Activated naive CD8-positive, alpha-beta T cell treated with anti-CD3 and anti-CD28 coated beads, Interleukin-2, amount 10 ng/mL, durations not matched to agents 7 days and 5 days (primary cell): ENCODE data around the gene TANGO6. TPM values are rescaled to one million over a fixed set of nuclear protein-coding genes. Genes with fewer than 3 reads are reported as not detected.
"Not testable (repeated sequence)": the region's sequence is repeated elsewhere in the genome, so short reads cannot be mapped to it uniquely, and the experiment has no call there.

Experiments
- ATAC-seq: fragments of 150-1000 bp; cut with Tn5 transposase; one replicate; pipeline ENCODE4 v1.10.0; 2021; ENCODE audit warnings: low read depth, moderate library complexity
- POLR2A ChIA-PET: fragments of 350-600 bp; sonication (Branson Sonifier 250); formaldehyde crosslinking; loops from one replicate; lab custom pipeline; 2021; ENCODE audit warnings: antibody characterized with exemption; lab: Charles Lee
- DNase-seq: peaks from one replicate; pipeline ENCODE4 v3.0.0; 2021
- H3K27ac Mint-ChIP-seq: one replicate; pipeline ENCODE4 v1.8.0; 2022; ENCODE audit warnings: mild to moderate bottlenecking, mixed read lengths
- H3K27me3 Mint-ChIP-seq: one replicate; pipeline ENCODE4 v1.8.0; 2022; ENCODE audit warnings: mild to moderate bottlenecking, moderate library complexity, mixed read lengths
- H3K36me3 Mint-ChIP-seq: one replicate; pipeline ENCODE4 v1.8.0; 2021; ENCODE audit warnings: mild to moderate bottlenecking, mixed read lengths
- H3K4me1 Mint-ChIP-seq: one replicate; pipeline ENCODE4 v1.8.0; 2021; ENCODE audit warnings: mixed read lengths
- H3K4me3 Mint-ChIP-seq: one replicate; pipeline ENCODE4 v1.8.0; 2022; ENCODE audit warnings: mild to moderate bottlenecking, moderate library complexity, mixed read lengths
- H3K9me3 Mint-ChIP-seq: one replicate; pipeline ENCODE4 v1.8.0; 2021; ENCODE audit warnings: mixed read lengths
- total RNA-seq, 2 experiments: library from RNA; stranded (reverse); gene quantifications; one replicate each; pipeline ENCODE4 v1.2.3, GENCODE V29; 2021

TANGO6 gene
- total RNA-seq, 2 experiments from 2014 or later = 29.2 to 29.7 TPM

GRCh38 chr16:68839831-68840230 lies 3.5 kb upstream of the TANGO6 start:
- Mint-ChIP-seq H3K4me1 (peaks cover 10% of the 10 kb centered on the region), H3K27ac (no peak overlapping the region), H3K36me3 (no peaks in the 10 kb centered on the region), H3K27me3 (no peaks in the 10 kb centered on the region), H3K4me3 (no peak overlapping the region), H3K9me3 (no peaks in the 10 kb centered on the region)
- POLR2A ChIA-PET = no interaction called here
- DNase-seq (no peak), ATAC-seq (no peak)

DNA sequence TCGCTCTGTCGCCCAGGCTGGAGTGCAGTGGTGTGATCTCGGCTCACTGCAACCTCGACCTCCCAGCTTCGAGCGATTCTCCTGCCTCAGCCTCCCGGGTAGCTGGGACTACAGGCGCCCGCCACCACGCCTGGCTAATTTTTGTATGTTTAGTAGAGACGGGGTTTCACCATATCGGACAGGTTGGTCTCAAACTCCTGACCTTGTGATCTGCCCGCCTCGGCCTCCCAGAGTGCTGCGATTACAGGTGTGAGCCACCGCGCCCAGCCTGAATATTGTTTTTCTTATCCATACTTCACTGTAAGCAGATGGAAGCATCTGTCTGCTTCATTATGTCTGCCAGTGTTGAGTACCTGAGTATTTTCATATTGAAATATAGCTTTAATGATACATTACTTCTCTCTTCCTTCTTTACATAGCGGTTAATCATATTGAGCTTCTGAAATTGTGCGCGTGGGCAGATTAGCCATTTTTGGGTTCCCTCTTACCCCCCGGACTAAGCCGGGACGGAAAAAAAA lies 308 bp upstream of the TANGO6 start:
- Mint-ChIP-seq H3K27ac (peak overlapping the region; percentile 89), H3K4me3 (peak overlapping the region; percentile 98), H3K4me1 (peaks cover 25% of the 10 kb centered on the region)
- H3K9me3 Mint-ChIP-seq, DNase-seq, H3K36me3 Mint-ChIP-seq, H3K27me3 Mint-ChIP-seq, ATAC-seq: not testable (repeated sequence)
- POLR2A ChIA-PET = interaction anchor here (0.7 to 0.9 kb wide), 2 partner anchors 250 to 345 kb away, joined by 3 to 4 read pairs; no protein-coding TSS in a partner anchor

DNA sequence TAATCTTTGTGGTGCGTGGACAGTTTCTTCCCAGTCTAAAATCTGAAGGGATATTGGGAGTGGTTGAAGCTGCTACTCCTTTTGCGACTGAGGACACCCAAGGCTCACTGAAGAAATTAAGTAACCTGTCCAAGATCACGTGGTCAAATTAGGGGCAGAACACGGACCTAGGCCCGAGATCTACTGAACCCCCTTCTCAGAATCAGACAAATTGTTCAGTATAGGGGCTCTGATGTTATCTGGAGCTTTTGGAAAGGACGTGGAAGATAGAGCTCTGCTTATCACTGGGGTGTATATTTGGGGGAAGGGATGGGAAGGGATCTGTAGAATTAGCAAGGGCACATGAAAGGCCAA lies 857 bp downstream of the TANGO6 start:
- Mint-ChIP-seq H3K27ac (peak overlapping the region; percentile 95), H3K27me3 (no peaks in the 10 kb centered on the region), H3K4me3 (peak overlapping the region; percentile 98), H3K9me3 (no peaks in the 10 kb centered on the region), H3K4me1 (peaks cover 28% of the 10 kb centered on the region), H3K36me3 (peaks cover 6% of the 10 kb centered on the region)
- DNase-seq (no peak), ATAC-seq (no peak)
- POLR2A ChIA-PET = interaction anchor here (0.5 to 1.1 kb wide), 3 partner anchors 289 to 530 kb away, joined by 3 read pairs; partner anchors contain the start of genes CHTF8, UTP4 and VPS4A

- peaks cover 26% of the 10 kb centered on the region for H3K4me1 Mint-ChIP-seq
- no peak for DNase-seq
- no peak for ATAC-seq
- H3K36me3 Mint-ChIP-seq = peaks cover 13% of the 10 kb centered on the region
- no peaks in the 10 kb centered on the region for H3K27me3 Mint-ChIP-seq
- POLR2A ChIA-PET = no interaction called here
- no peak overlapping the region for H3K4me3 Mint-ChIP-seq
- H3K9me3 Mint-ChIP-seq = no peaks in the 10 kb centered on the region
- H3K27ac Mint-ChIP-seq = no peak overlapping the region
These were observed 5.5 kb downstream of the TANGO6 start for GRCh38 chr16:68848786-68849185.

DNA sequence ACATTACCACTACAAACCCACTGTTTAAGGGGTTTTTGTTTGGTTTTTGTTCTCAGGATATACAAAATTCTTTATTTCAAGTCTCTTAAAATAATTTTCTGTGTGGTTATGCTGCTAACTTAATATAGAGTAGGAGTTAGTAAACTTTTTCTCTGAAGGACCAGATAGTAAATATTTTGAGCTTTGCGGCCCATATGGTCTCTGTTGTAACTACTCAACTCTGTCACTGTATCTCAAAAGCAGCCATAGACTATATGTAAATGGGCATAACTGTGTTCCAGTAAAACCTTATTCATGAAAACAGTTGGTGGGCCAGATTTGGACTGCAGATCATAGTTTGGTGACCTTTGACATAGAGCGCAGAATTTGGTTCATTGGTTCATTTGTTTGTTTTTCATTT lies 7.2 kb downstream of the TANGO6 start:
- peaks cover 13% of the 10 kb centered on the region for H3K36me3 Mint-ChIP-seq
- ATAC-seq = no peak
- H3K27me3 Mint-ChIP-seq = no peaks in the 10 kb centered on the region
- peaks cover 14% of the 10 kb centered on the region for H3K4me1 Mint-ChIP-seq
- no peaks in the 10 kb centered on the region for H3K9me3 Mint-ChIP-seq
- no peak overlapping the region for H3K27ac Mint-ChIP-seq
- no peak for DNase-seq
- POLR2A ChIA-PET = no interaction called here
- H3K4me3 Mint-ChIP-seq = no peak overlapping the region

DNA sequence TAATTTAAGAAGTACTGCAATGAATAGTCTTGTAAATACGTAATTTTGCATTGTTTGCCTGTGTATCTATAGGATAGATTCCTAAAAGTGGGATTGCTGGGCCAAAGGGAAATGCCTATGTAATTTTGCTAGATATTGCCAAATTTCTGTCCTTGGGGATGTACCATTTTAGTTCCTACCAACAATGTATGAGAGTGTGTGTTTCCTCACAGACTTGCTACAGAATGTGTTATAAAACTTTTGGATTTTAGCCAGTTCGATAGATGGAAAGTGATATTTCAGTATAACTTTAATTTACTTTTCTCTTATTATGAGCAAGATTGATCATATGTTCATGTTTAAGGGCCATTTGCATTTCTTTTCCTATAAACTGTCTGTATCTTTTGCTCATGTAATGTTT lies 8.3 kb downstream of the TANGO6 start:
- Mint-ChIP-seq H3K4me3 (no peak overlapping the region), H3K36me3 (peaks cover 13% of the 10 kb centered on the region), H3K9me3 (no peaks in the 10 kb centered on the region), H3K4me1 (peaks cover 13% of the 10 kb centered on the region), H3K27me3 (no peaks in the 10 kb centered on the region), H3K27ac (no peak overlapping the region)
- no peak for DNase-seq
- ATAC-seq = no peak
- POLR2A ChIA-PET = no interaction called here

DNA sequence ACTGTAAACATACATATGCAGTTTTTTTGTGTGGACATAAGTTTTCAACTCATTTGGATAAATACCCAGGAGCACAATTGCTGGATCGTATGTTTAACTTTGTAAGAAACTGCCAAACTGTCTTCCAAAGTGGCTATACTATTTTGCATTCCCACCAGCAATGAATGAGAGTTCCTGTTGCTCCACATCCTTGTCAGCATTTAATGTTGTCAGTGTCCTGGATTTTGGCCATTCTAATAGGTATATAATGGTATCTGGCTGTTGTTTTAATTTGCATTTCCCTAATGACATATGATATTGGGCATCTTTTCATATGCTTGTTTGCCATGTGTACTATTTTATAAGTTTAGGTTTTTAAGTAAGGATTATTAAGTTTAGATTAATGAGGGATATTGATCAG lies 14.1 kb downstream of the TANGO6 start:
- POLR2A ChIA-PET = no interaction called here
- H3K36me3 Mint-ChIP-seq = peaks cover 15% of the 10 kb centered on the region
- H3K4me1 Mint-ChIP-seq = peaks cover 7% of the 10 kb centered on the region
- no peak overlapping the region for H3K27ac Mint-ChIP-seq
- no peaks in the 10 kb centered on the region for H3K27me3 Mint-ChIP-seq
- H3K9me3 Mint-ChIP-seq = no peaks in the 10 kb centered on the region
- no peak overlapping the region for H3K4me3 Mint-ChIP-seq
- DNase-seq (no peak), ATAC-seq (no peak)

- Mint-ChIP-seq H3K4me1 (peaks cover 7% of the 10 kb centered on the region), H3K36me3 (peaks cover 17% of the 10 kb centered on the region), H3K9me3 (no peaks in the 10 kb centered on the region), H3K4me3 (no peak overlapping the region), H3K27ac (no peak overlapping the region), H3K27me3 (no peaks in the 10 kb centered on the region)
- POLR2A ChIA-PET = no interaction called here
- DNase-seq (no peak), ATAC-seq (no peak)
These were observed 16.5 kb downstream of the TANGO6 start for GRCh38 chr16:68859828-68860227.

DNA sequence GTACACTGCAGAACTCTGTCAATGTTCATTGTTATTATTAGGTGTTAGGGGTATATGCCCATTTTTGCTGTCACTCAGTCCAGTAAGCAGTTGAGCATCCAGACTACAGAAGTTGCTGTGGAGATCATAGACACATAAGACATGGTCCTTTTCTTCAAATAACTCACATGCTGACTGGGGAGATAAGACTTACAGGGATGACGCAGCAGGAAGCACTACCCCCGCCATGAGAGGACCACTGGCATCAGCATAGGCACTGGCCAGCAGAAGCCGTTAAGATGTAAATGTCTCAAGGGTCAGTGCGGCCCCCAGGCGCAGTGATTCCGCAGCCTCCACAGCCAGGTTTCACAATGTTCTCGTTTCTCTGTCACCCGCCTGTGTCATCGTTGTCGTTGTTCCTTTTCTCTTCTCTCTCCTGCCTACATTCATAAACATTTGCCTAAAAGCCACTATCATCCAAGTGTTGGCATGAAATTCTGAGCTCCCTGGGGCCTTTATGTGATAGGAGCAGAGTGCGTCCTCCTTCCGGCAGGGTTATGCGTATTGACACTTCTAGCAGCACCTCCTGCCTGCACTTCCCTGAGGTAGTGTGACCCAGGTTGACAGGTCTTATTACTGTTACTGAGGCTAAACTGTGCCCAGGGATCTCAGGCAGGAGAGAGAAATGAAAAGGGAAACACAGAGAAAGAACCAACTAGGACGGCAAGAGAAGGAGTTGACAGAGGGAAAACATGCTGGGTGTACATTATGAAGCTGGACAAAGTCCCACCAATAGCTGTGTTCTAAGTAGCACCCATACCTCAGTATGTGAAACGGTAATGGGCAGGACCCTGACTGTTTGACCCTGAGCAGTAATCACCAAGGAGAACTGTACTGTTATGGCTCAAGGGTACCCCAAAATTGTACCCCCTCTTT lies 17.9 kb downstream of the TANGO6 start:
- H3K27ac Mint-ChIP-seq = no peak overlapping the region
- no peak overlapping the region for H3K4me3 Mint-ChIP-seq
- H3K9me3 Mint-ChIP-seq = no peaks in the 10 kb centered on the region
- ATAC-seq (no peak), DNase-seq (no peak)
- POLR2A ChIA-PET = no interaction called here
- H3K4me1 Mint-ChIP-seq = peaks cover 7% of the 10 kb centered on the region
- H3K27me3 Mint-ChIP-seq = no peaks in the 10 kb centered on the region
- peaks cover 21% of the 10 kb centered on the region for H3K36me3 Mint-ChIP-seq

DNA sequence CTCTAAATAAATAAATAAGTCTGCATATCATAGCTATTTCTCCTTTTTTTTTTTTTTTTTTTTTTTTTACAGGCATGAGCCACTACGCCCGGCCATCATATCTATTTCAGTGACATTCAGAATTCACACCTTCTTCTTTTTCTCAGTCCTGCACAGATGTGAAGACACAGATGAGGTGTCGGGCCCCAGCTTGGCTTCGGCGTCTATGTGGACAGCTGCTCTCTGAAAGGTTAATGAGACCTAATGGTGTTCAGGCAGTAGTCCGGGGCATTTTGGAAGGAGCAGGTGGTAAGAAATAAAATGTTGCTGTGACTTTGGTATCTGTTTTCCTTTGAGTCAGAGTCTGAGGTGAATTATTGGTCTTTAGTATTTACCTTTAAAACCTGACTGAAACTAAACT lies 23.6 kb downstream of the TANGO6 start:
- Mint-ChIP-seq H3K4me1 (no peaks in the 10 kb centered on the region), H3K36me3 (peaks cover 28% of the 10 kb centered on the region), H3K27me3 (no peaks in the 10 kb centered on the region), H3K4me3 (no peak overlapping the region), H3K9me3 (no peaks in the 10 kb centered on the region), H3K27ac (no peak overlapping the region)
- ATAC-seq (no peak), DNase-seq (no peak)
- POLR2A ChIA-PET = interaction anchor here (0.6 kb wide), 1 partner anchor 189 kb away, joined by 3 read pairs; no protein-coding TSS in a partner anchor

DNA sequence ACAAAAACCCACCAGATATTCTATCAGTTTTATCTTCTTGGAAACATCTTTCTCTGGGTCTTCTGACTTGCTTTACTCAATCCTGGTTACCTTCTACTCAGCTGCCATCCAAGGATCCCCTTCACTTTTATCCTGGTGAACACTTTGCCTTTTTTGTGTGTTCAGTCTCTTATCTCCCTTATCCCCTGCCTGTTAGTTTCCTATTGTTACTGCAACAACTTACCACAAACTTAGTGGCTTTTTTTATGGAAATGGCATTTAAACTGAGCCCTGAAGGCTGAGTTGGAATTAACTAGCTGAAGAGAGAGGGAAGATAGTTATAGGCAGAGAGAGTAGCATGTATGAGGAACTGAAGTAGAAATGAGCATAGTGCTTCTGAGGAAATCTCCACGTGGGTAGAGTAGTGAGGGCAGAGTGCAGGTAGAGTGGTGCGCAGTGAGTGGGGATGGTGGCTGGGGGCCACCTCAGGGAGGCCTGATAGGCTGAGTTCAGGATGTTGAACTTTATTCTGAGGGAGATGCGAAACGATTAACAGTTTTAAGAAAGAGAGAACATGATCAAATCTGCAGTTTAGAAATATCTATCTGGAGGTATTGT lies 26.3 kb downstream of the TANGO6 start:
- DNase-seq (no peak), ATAC-seq (no peak)
- H3K4me3 Mint-ChIP-seq = no peak overlapping the region
- H3K9me3 Mint-ChIP-seq = no peaks in the 10 kb centered on the region
- POLR2A ChIA-PET = no interaction called here
- H3K4me1 Mint-ChIP-seq = no peaks in the 10 kb centered on the region
- no peaks in the 10 kb centered on the region for H3K27me3 Mint-ChIP-seq
- no peak overlapping the region for H3K27ac Mint-ChIP-seq
- H3K36me3 Mint-ChIP-seq = peaks cover 32% of the 10 kb centered on the region

GRCh38 chr16:68873635-68874471 lies 30.5 kb downstream of the TANGO6 start:
- DNase-seq (no peak), ATAC-seq (no peak)
- Mint-ChIP-seq H3K4me3 (no peak overlapping the region), H3K27me3 (no peaks in the 10 kb centered on the region), H3K36me3 (peaks cover 35% of the 10 kb centered on the region), H3K9me3 (no peaks in the 10 kb centered on the region), H3K27ac (no peak overlapping the region), H3K4me1 (no peaks in the 10 kb centered on the region)
- POLR2A ChIA-PET = no interaction called here

DNA sequence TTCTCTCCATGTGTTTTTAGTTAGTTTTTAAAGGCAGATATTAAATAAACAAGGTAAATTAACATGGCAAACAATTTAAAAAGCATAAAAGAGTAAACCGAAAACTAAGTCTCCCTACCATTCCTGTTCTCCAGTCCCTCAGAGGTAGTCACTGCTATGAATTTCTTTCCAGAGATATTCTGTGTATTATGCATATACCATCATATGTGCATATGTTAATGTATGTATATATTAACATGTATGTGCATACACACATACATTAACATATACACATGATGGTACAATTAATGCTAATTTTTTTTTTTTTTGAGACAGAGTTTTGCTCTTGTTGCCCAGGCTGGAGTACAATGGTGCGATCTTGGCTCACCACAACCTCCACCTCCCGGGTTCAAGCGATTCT lies 32.5 kb downstream of the TANGO6 start:
- ATAC-seq (no peak), DNase-seq (no peak)
- no peaks in the 10 kb centered on the region for H3K4me1 Mint-ChIP-seq
- peaks cover 21% of the 10 kb centered on the region for H3K36me3 Mint-ChIP-seq
- H3K4me3 Mint-ChIP-seq = no peak overlapping the region
- no peaks in the 10 kb centered on the region for H3K9me3 Mint-ChIP-seq
- no peak overlapping the region for H3K27ac Mint-ChIP-seq
- H3K27me3 Mint-ChIP-seq = no peaks in the 10 kb centered on the region
- POLR2A ChIA-PET = no interaction called here
